Raji (cell line): Measurements from ENCODE around the gene PIK3CB.

Experiments used
- POLR2A ChIP-seq: IDR thresholded peaks from 2 replicates; pipeline ENCODE4 v1.6.1; 2011; ENCODE audit warnings: low read depth, low read length, control low read depth; ENCODE audit not compliant: insufficient read depth

Gene PIK3CB

GRCh38 chr3:138726946-138727730 is 107.6 kb downstream of the PIK3CB start:
- TF ChIP-seq POLR2A = no peak

- no peak for TF ChIP-seq POLR2A
Observed at GRCh38 chr3:138725116-138725515, 109.6 kb downstream of the PIK3CB start.

- no peak for TF ChIP-seq POLR2A
Observed at GRCh38 chr3:138724443-138724842, 110.3 kb downstream of the PIK3CB start.

GRCh38 chr3:138718849-138719248 is 115.9 kb downstream of the PIK3CB start:
- TF ChIP-seq POLR2A = no peak

GRCh38 chr3:138717348-138717747 is 117.4 kb downstream of the PIK3CB start:
- TF ChIP-seq POLR2A = no peak

GRCh38 chr3:138712086-138712485 is 122.6 kb downstream of the PIK3CB start:
- no peak for TF ChIP-seq POLR2A

GRCh38 chr3:138705675-138706074 is 129.1 kb downstream of the PIK3CB start:
- no peak for TF ChIP-seq POLR2A

- TF ChIP-seq POLR2A = no peak
Observed at GRCh38 chr3:138696666-138697370, 137.9 kb downstream of the PIK3CB start.

- no peak for TF ChIP-seq POLR2A
Observed at GRCh38 chr3:138694287-138695007, 140.3 kb downstream of the PIK3CB start.

- no peak for TF ChIP-seq POLR2A
Observed at GRCh38 chr3:138692152-138692551, 142.6 kb downstream of the PIK3CB start.

GRCh38 chr3:138691351-138691750 is 143.4 kb downstream of the PIK3CB start:
- no peak for TF ChIP-seq POLR2A

GRCh38 chr3:138690036-138690435 is 144.7 kb downstream of the PIK3CB start:
- TF ChIP-seq POLR2A = no peak

- no peak for TF ChIP-seq POLR2A
Observed at GRCh38 chr3:138688871-138689299, 145.8 kb downstream of the PIK3CB start.

- TF ChIP-seq POLR2A = no peak
Observed at GRCh38 chr3:138687236-138687635, 147.5 kb downstream of the PIK3CB start.

GRCh38 chr3:138686771-138687221 is 147.9 kb downstream of the PIK3CB start:
- TF ChIP-seq POLR2A = no peak
